ENCODE measurements around the gene TAOK1. TPM values are rescaled to one million over a fixed set of nuclear protein-coding genes. Genes with fewer than 3 reads are reported as not detected.

TAOK1 gene
- total and polyA plus RNA-seq, 5 donors from 2014 or later, result 2.2 to 68.5 (median 3.8) TPM

- DNase-seq (no peak), ATAC-seq (ENCODE audit: low read depth in 2 of 2) (no peak)
- Mint-ChIP-seq H3K27ac (peak overlapping the region; percentile 55 to 88 (median 69)), H3K9me3 (peaks cover 0 to 2% (median 0%) of the 10 kb centered on the region in 7 donors), H3K4me1 (peaks cover 0 to 39% (median 19%) of the 10 kb centered on the region in 4 donors), H3K4me3 (peak overlapping the region; percentile 70 to 96 (median 92)), H3K36me3 (peaks cover 5% of the 10 kb centered on the region), H3K27me3 (no peaks in the 10 kb centered on the region)
- H3K4me1 ChIP-seq (ENCODE audit: control insufficient read depth, insufficient read depth, low read length, poor library complexity, severe bottlenecking), result peaks cover 26% of the 10 kb centered on the region
- no peaks in the 10 kb centered on the region for H3K27me3 ChIP-seq (ENCODE audit: control insufficient read depth, insufficient read depth, low read length)
- peaks cover under 1% of the 10 kb centered on the region for H3K36me3 ChIP-seq (ENCODE audit: control insufficient read depth, insufficient read depth, low read length)
- peak overlapping the region; percentile 78 for H3K27ac ChIP-seq (ENCODE audit: insufficient read depth, low read length, poor library complexity, severe bottlenecking)
- peak overlapping the region; percentile 37 for H3K4me3 ChIP-seq (ENCODE audit: low read depth, low read length)
- no peaks in the 10 kb centered on the region for H3K9me3 ChIP-seq (ENCODE audit: control insufficient read depth in 2 of 2, low read length in 2 of 2)
Observed at GRCh38 chr17:29569245-29569950, 179.2 kb downstream of the TAOK1 start.

GRCh38 chr17:29570521-29570920 lies 180.4 kb downstream of the TAOK1 start:
- peak overlapping the region in 1 of 3 donors; percentile 85 for H3K27ac Mint-ChIP-seq

DNA sequence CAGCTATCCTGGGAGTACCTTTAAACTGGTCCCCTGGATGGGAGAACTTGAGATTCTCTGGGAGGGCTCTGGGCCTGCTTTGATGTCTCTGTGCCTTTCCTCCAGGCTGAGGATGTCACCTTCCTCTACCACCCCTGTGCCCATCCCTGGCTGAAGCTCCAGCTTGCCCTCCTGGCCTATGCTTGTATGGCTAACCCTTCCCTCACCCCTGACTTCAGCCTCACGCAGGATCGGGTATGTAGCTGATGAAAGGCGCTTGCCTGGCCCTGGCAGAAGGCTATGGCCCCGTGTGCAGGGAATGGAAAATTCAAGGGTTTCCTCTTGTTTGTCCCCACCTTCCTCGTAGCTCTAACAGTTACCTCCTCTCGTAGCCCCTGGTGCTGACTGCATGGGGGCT lies 181.3 kb downstream of the TAOK1 start:
- no peak for DNase-seq
- ATAC-seq (ENCODE audit: low read depth in 2 of 2), result no peak
- Mint-ChIP-seq H3K4me3 (peak overlapping the region in 1 of 4 donors; percentile 82), H3K27me3 (no peaks in the 10 kb centered on the region), H3K4me1 (peaks cover 0 to 22% (median 15%) of the 10 kb centered on the region in 4 donors), H3K36me3 (peaks cover 5% of the 10 kb centered on the region), H3K27ac (no peak overlapping the region), H3K9me3 (peaks cover 0 to 2% (median 0%) of the 10 kb centered on the region in 7 donors)
- Histone ChIP-seq H3K4me3 (ENCODE audit: low read depth, low read length) (no peak overlapping the region), H3K36me3 (ENCODE audit: control insufficient read depth, insufficient read depth, low read length) (peaks cover 19% of the 10 kb centered on the region), H3K9me3 (ENCODE audit: control insufficient read depth in 2 of 2, low read length in 2 of 2) (no peaks in the 10 kb centered on the region), H3K27ac (ENCODE audit: insufficient read depth, low read length, poor library complexity, severe bottlenecking) (no peak overlapping the region), H3K4me1 (ENCODE audit: control insufficient read depth, insufficient read depth, low read length, poor library complexity, severe bottlenecking) (peaks cover 8% of the 10 kb centered on the region), H3K27me3 (ENCODE audit: control insufficient read depth, insufficient read depth, low read length) (no peaks in the 10 kb centered on the region)

More at GRCh38 chr17:29570521-29570920, 180.4 kb downstream of the TAOK1 start:
- Histone ChIP-seq H3K9me3 (ENCODE audit: control insufficient read depth in 2 of 2, low read length in 2 of 2) (no peaks in the 10 kb centered on the region), H3K36me3 (ENCODE audit: control insufficient read depth, insufficient read depth, low read length) (peaks cover 10% of the 10 kb centered on the region), H3K4me3 (ENCODE audit: low read depth, low read length) (no peak overlapping the region), H3K27me3 (ENCODE audit: control insufficient read depth, insufficient read depth, low read length) (no peaks in the 10 kb centered on the region), H3K4me1 (ENCODE audit: control insufficient read depth, insufficient read depth, low read length, poor library complexity, severe bottlenecking) (peaks cover 15% of the 10 kb centered on the region), H3K27ac (ENCODE audit: insufficient read depth, low read length, poor library complexity, severe bottlenecking) (no peak overlapping the region)
- DNase-seq, result no peak
- Mint-ChIP-seq H3K4me1 (peaks cover 0 to 29% (median 18%) of the 10 kb centered on the region in 4 donors), H3K4me3 (peak overlapping the region; percentile 64 to 84 (median 78)), H3K27me3 (no peaks in the 10 kb centered on the region), H3K36me3 (peaks cover 5% of the 10 kb centered on the region), H3K9me3 (peaks cover 0 to 2% (median 0%) of the 10 kb centered on the region in 7 donors)
- no peak for ATAC-seq (ENCODE audit: low read depth in 2 of 2)

DNA sequence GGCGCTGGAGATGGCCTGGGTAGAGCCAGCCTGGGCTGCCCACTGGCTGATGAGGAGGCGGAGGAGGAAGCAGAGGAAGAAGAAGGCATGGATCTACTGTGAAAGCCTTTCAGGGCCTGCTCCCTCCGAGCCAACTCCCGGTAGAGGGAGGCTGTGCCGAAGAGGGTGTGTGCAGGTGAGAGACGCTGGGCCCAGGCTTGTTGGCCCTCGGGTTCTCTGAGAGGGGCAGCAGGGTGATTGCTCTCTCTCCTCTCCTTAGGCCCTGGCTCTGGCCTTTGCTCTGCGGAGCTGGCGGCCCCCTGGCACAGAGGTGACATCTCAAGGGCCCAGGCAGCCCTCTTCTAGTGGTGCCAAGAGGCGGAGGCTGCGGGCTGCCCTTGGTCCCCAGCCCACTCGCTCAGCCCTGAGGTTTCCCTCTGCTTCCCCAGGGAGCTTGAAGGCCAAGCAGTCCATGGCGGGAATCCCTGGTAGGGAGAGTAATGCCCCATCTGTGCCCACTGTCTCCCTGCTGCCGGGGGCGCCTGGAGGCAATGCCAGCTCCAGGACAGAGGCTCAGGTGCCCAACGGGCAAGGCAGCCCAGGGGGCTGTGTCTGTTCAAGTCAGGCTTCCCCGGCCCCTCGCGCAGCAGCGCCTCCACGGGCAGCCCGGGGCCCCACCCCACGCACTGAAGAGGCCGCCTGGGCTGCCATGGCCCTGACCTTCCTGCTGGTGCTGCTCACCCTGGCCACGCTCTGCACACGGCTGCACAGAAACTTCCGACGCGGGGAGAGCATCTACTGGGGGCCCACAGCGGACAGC lies 181.9 kb downstream of the TAOK1 start:
- H3K27ac Mint-ChIP-seq, result no peak overlapping the region
- H3K27me3 Mint-ChIP-seq, result no peaks in the 10 kb centered on the region
- no peak for ATAC-seq (ENCODE audit: low read depth in 2 of 2)
- Histone ChIP-seq H3K9me3 (ENCODE audit: control insufficient read depth in 2 of 2, low read length in 2 of 2) (no peaks in the 10 kb centered on the region), H3K36me3 (ENCODE audit: control insufficient read depth, insufficient read depth, low read length) (peaks cover 24% of the 10 kb centered on the region), H3K4me3 (ENCODE audit: low read depth, low read length) (no peak overlapping the region), H3K4me1 (ENCODE audit: control insufficient read depth, insufficient read depth, low read length, poor library complexity, severe bottlenecking) (peaks cover 8% of the 10 kb centered on the region), H3K27me3 (ENCODE audit: control insufficient read depth, insufficient read depth, low read length) (no peaks in the 10 kb centered on the region), H3K27ac (ENCODE audit: insufficient read depth, low read length, poor library complexity, severe bottlenecking) (no peak overlapping the region)
- H3K36me3 Mint-ChIP-seq, result peaks cover 5% of the 10 kb centered on the region
- H3K4me1 Mint-ChIP-seq, result peaks cover 0 to 22% (median 15%) of the 10 kb centered on the region in 4 donors
- H3K9me3 Mint-ChIP-seq, result peaks cover 0 to 2% (median 0%) of the 10 kb centered on the region in 7 donors
- peak overlapping the region in 1 of 4 donors; percentile 82 for H3K4me3 Mint-ChIP-seq
- DNase-seq, result no peak

- Mint-ChIP-seq H3K4me1 (peaks cover 0 to 22% (median 15%) of the 10 kb centered on the region in 4 donors), H3K27me3 (no peaks in the 10 kb centered on the region), H3K36me3 (peaks cover 8% of the 10 kb centered on the region), H3K4me3 (no peak overlapping the region), H3K27ac (no peak overlapping the region), H3K9me3 (peaks cover 0 to 2% (median 0%) of the 10 kb centered on the region in 7 donors)
- Histone ChIP-seq H3K27me3 (ENCODE audit: control insufficient read depth, insufficient read depth, low read length) (no peaks in the 10 kb centered on the region), H3K36me3 (ENCODE audit: control insufficient read depth, insufficient read depth, low read length) (peaks cover 29% of the 10 kb centered on the region), H3K27ac (ENCODE audit: insufficient read depth, low read length, poor library complexity, severe bottlenecking) (no peak overlapping the region), H3K4me1 (ENCODE audit: control insufficient read depth, insufficient read depth, low read length, poor library complexity, severe bottlenecking) (peaks cover 8% of the 10 kb centered on the region), H3K4me3 (ENCODE audit: low read depth, low read length) (no peak overlapping the region), H3K9me3 (ENCODE audit: control insufficient read depth in 2 of 2, low read length in 2 of 2) (no peaks in the 10 kb centered on the region)
- DNase-seq, result peak in 1 of 3 donors; percentile 51
- ATAC-seq (ENCODE audit: low read depth in 2 of 2), result peak; percentile 27 to 43
Observed at GRCh38 chr17:29572691-29573557, 182.8 kb downstream of the TAOK1 start.

- no peak overlapping the region for H3K27ac Mint-ChIP-seq
- DNase-seq, result no peak
Observed at GRCh38 chr17:29573558-29573869, 183.4 kb downstream of the TAOK1 start.

More at GRCh38 chr17:29573558-29573869, 183.4 kb downstream of the TAOK1 start:
- Mint-ChIP-seq H3K4me1 (peaks cover 0 to 22% (median 15%) of the 10 kb centered on the region in 4 donors), H3K36me3 (peaks cover 12% of the 10 kb centered on the region), H3K9me3 (peaks cover 0 to 2% (median 0%) of the 10 kb centered on the region in 7 donors), H3K27me3 (no peaks in the 10 kb centered on the region), H3K4me3 (no peak overlapping the region)
- Histone ChIP-seq H3K9me3 (ENCODE audit: control insufficient read depth in 2 of 2, low read length in 2 of 2) (no peaks in the 10 kb centered on the region), H3K27ac (ENCODE audit: insufficient read depth, low read length, poor library complexity, severe bottlenecking) (no peak overlapping the region), H3K36me3 (ENCODE audit: control insufficient read depth, insufficient read depth, low read length) (peaks cover 33% of the 10 kb centered on the region), H3K4me3 (ENCODE audit: low read depth, low read length) (no peak overlapping the region), H3K27me3 (ENCODE audit: control insufficient read depth, insufficient read depth, low read length) (no peaks in the 10 kb centered on the region), H3K4me1 (ENCODE audit: control insufficient read depth, insufficient read depth, low read length, poor library complexity, severe bottlenecking) (peaks cover 8% of the 10 kb centered on the region)
- no peak for ATAC-seq (ENCODE audit: low read depth in 2 of 2)

All from CD4-positive, CD25-positive, alpha-beta regulatory T cell (primary cell).